Measurements from ENCODE around the gene ANKRD11. TPM values are rescaled to one million over a fixed set of nuclear protein-coding genes. Genes with fewer than 3 reads are reported as not detected.

ANKRD11 gene
- polyA plus RNA-seq, 1 donor from 2014 or later = 32.5 TPM

DNA sequence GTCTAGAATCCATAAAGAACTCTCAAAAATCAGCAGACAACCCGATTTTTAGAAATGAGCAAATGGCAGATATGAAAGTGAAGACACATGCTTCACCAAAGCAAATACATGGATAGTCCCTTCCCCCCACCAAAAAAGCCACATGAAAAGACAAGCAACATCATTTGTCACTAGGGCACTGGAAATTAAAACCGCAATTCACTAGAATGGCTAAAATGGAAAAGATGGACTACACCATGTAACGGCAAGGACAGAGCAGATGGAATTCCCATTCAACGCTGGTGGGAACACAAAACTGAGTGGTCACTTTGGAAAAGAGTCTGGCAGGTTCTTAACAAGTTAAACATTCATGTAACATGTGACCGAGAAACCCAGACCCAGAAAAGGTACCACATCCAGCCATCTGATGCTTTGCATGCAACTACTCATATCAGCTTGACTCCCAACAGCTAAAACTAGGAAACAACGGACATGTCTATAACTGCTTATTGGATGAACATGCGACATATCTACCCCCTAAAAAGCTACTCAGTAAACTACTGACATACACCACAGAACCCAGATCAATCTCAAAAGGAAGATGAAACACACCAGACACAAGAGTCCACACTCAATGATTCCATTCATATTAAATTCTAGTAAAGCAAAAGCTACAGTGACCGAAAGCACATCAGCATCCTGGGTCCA is 140.3 kb downstream of the ANKRD11 start:
- H2AFZ ChIP-seq (ENCODE audit: low read depth, low read length) = no peak overlapping the region
- TF ChIP-seq SMC3 (conservative IDR thresholded peaks at IDR 0.05; ENCODE audit: poor library complexity) (no peak), MXI1 (conservative IDR thresholded peaks at IDR 0.05; ENCODE audit: poor library complexity, severe bottlenecking) (no peak), EP300 (conservative IDR thresholded peaks at IDR 0.05; ENCODE audit: poor library complexity, severe bottlenecking) (no peak), EZH2 (IDR thresholded peaks at IDR 0.05; ENCODE audit: borderline replicate concordance, insufficient read depth, low read length, poor library complexity, severe bottlenecking) (no peak), RAD21 (conservative IDR thresholded peaks at IDR 0.05) (no peak), POLR2AphosphoS5 (IDR thresholded peaks at IDR 0.05) (no peak), TAF1 (IDR thresholded peaks at IDR 0.05; ENCODE audit: low read depth) (no peak)
- TF ChIP-seq, protein P1, sequence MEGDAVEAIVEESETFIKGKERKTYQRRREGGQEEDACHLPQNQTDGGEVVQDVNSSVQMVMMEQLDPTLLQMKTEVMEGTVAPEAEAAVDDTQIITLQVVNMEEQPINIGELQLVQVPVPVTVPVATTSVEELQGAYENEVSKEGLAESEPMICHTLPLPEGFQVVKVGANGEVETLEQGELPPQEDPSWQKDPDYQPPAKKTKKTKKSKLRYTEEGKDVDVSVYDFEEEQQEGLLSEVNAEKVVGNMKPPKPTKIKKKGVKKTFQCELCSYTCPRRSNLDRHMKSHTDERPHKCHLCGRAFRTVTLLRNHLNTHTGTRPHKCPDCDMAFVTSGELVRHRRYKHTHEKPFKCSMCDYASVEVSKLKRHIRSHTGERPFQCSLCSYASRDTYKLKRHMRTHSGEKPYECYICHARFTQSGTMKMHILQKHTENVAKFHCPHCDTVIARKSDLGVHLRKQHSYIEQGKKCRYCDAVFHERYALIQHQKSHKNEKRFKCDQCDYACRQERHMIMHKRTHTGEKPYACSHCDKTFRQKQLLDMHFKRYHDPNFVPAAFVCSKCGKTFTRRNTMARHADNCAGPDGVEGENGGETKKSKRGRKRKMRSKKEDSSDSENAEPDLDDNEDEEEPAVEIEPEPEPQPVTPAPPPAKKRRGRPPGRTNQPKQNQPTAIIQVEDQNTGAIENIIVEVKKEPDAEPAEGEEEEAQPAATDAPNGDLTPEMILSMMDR (IDR thresholded peaks at IDR 0.05; ENCODE audit: poor library complexity, severe bottlenecking) = no peak
- TF ChIP-seq, protein P2, sequence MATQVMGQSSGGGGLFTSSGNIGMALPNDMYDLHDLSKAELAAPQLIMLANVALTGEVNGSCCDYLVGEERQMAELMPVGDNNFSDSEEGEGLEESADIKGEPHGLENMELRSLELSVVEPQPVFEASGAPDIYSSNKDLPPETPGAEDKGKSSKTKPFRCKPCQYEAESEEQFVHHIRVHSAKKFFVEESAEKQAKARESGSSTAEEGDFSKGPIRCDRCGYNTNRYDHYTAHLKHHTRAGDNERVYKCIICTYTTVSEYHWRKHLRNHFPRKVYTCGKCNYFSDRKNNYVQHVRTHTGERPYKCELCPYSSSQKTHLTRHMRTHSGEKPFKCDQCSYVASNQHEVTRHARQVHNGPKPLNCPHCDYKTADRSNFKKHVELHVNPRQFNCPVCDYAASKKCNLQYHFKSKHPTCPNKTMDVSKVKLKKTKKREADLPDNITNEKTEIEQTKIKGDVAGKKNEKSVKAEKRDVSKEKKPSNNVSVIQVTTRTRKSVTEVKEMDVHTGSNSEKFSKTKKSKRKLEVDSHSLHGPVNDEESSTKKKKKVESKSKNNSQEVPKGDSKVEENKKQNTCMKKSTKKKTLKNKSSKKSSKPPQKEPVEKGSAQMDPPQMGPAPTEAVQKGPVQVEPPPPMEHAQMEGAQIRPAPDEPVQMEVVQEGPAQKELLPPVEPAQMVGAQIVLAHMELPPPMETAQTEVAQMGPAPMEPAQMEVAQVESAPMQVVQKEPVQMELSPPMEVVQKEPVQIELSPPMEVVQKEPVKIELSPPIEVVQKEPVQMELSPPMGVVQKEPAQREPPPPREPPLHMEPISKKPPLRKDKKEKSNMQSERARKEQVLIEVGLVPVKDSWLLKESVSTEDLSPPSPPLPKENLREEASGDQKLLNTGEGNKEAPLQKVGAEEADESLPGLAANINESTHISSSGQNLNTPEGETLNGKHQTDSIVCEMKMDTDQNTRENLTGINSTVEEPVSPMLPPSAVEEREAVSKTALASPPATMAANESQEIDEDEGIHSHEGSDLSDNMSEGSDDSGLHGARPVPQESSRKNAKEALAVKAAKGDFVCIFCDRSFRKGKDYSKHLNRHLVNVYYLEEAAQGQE (IDR thresholded peaks at IDR 0.05; ENCODE audit: borderline replicate concordance) = no peak
- no peak overlapping the region for H3K27ac ChIP-seq (ENCODE audit: low read length)
- H3K27me3 ChIP-seq (ENCODE audit: insufficient read depth, low read depth, low read length) = no peaks in the 10 kb centered on the region
- no peaks in the 10 kb centered on the region for H4K20me1 ChIP-seq (ENCODE audit: insufficient read depth)
- H3K4me2 ChIP-seq (ENCODE audit: low read length) = no peak overlapping the region
- H3F3A ChIP-seq (ENCODE audit: insufficient read depth, low read length, poor library complexity, severe bottlenecking) = no peaks in the 10 kb centered on the region
- no peaks in the 10 kb centered on the region for H3K36me3 ChIP-seq (ENCODE audit: insufficient read depth, low read length)
- H3K9me2 ChIP-seq (ENCODE audit: insufficient read depth, low read length) = no peaks in the 10 kb centered on the region
- H3K9ac ChIP-seq (ENCODE audit: low read length) = no peak overlapping the region
- no peak overlapping the region for H3K4me3 ChIP-seq (ENCODE audit: low read length)
- peaks cover 75% of the 10 kb centered on the region for H3K79me2 ChIP-seq (replicated peaks; ENCODE audit: insufficient read depth, low read length)
- H3K9me3 ChIP-seq (ENCODE audit: low read length) = no peaks in the 10 kb centered on the region

- Histone ChIP-seq H3K4me2 (ENCODE audit: low read length) (no peak overlapping the region), H3K79me2 (replicated peaks; ENCODE audit: insufficient read depth, low read length) (peaks cover 84% of the 10 kb centered on the region), H3K27me3 (ENCODE audit: insufficient read depth, low read depth, low read length) (no peaks in the 10 kb centered on the region), H3K4me3 (ENCODE audit: low read length) (no peak overlapping the region), H4K20me1 (ENCODE audit: insufficient read depth) (no peaks in the 10 kb centered on the region), H3K9ac (ENCODE audit: low read length) (no peak overlapping the region), H3F3A (ENCODE audit: insufficient read depth, low read length, poor library complexity, severe bottlenecking) (no peaks in the 10 kb centered on the region), H3K9me3 (ENCODE audit: low read length) (no peaks in the 10 kb centered on the region), H2AFZ (ENCODE audit: low read depth, low read length) (no peak overlapping the region), H3K36me3 (ENCODE audit: insufficient read depth, low read length) (no peaks in the 10 kb centered on the region), H3K27ac (ENCODE audit: low read length) (no peak overlapping the region), H3K9me2 (ENCODE audit: insufficient read depth, low read length) (no peaks in the 10 kb centered on the region)
- TF ChIP-seq EP300 (conservative IDR thresholded peaks at IDR 0.05; ENCODE audit: poor library complexity, severe bottlenecking) (no peak), RAD21 (conservative IDR thresholded peaks at IDR 0.05) (no peak), EZH2 (IDR thresholded peaks at IDR 0.05; ENCODE audit: borderline replicate concordance, insufficient read depth, low read length, poor library complexity, severe bottlenecking) (no peak), MXI1 (conservative IDR thresholded peaks at IDR 0.05; ENCODE audit: poor library complexity, severe bottlenecking) (no peak), SMC3 (conservative IDR thresholded peaks at IDR 0.05; ENCODE audit: poor library complexity) (no peak), POLR2AphosphoS5 (IDR thresholded peaks at IDR 0.05) (no peak), TAF1 (IDR thresholded peaks at IDR 0.05; ENCODE audit: low read depth) (no peak)
- TF ChIP-seq, protein P2 (IDR thresholded peaks at IDR 0.05; ENCODE audit: borderline replicate concordance) = no peak
- TF ChIP-seq, protein P1 (IDR thresholded peaks at IDR 0.05; ENCODE audit: poor library complexity, severe bottlenecking) = no peak
These were observed 142.6 kb downstream of the ANKRD11 start for GRCh38 chr16:89347807-89348206.
